ENCODE results near the gene CHPF.

DNA sequence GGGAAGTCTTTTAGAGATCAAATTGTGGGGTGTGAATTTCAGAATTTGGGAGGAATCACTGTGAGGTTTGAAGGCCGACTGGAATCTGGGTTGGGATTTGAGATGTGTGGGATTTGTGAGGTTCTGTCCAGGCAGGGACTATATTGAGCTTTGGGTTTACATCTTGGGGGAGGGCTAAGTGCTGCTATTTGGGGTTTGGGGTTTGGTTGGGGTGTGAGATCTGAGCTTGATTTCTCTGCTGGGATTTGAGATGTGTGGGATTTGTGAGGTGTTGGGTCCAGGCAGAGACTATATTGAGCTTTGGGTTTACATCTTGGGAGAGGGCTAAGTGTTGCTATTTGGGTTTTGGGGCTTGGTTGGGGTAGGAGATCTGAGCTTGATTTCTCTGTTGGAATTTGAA, 44.1 kb downstream of the CHPF start:
- no peak for TF ChIP-seq JUND (IDR thresholded peaks at IDR 0.05)
- TF ChIP-seq, protein P1, sequence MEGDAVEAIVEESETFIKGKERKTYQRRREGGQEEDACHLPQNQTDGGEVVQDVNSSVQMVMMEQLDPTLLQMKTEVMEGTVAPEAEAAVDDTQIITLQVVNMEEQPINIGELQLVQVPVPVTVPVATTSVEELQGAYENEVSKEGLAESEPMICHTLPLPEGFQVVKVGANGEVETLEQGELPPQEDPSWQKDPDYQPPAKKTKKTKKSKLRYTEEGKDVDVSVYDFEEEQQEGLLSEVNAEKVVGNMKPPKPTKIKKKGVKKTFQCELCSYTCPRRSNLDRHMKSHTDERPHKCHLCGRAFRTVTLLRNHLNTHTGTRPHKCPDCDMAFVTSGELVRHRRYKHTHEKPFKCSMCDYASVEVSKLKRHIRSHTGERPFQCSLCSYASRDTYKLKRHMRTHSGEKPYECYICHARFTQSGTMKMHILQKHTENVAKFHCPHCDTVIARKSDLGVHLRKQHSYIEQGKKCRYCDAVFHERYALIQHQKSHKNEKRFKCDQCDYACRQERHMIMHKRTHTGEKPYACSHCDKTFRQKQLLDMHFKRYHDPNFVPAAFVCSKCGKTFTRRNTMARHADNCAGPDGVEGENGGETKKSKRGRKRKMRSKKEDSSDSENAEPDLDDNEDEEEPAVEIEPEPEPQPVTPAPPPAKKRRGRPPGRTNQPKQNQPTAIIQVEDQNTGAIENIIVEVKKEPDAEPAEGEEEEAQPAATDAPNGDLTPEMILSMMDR (IDR thresholded peaks at IDR 0.05 in 2 of 3, conservative IDR thresholded peaks at IDR 0.05 in 1 of 3; ENCODE audit: borderline replicate concordance in 1 of 3, insufficient read depth in 1 of 3, low read depth in 2 of 3, low read length in 2 of 3) = no peak
- no peak for TF ChIP-seq SRF (IDR thresholded peaks at IDR 0.05; ENCODE audit: low read depth)
- TF ChIP-seq FOSL1 (IDR thresholded peaks at IDR 0.05; ENCODE audit: low read depth) = no peak

Measured in HCT116 (cell line).